ENCODE data around the gene NOMO2. TPM values are rescaled to one million over a fixed set of nuclear protein-coding genes. Genes with fewer than 3 reads are reported as not detected.
"Not testable (repeated sequence)": the region's sequence is repeated elsewhere in the genome, so short reads cannot be mapped to it uniquely, and the experiment has no call there.

Gene NOMO2
- polyA plus RNA-seq, 1 donor from 2014 or later: 62.8 TPM

- not testable (repeated sequence) for H3K9me3 Mint-ChIP-seq, H3K4me3 Mint-ChIP-seq, H3K4me1 Mint-ChIP-seq, H3K27me3 Mint-ChIP-seq, H3K27ac Mint-ChIP-seq, H3K36me3 Mint-ChIP-seq
These were observed 15.0 kb downstream of the NOMO2 start for GRCh38 chr16:18546853-18547252.

DNA sequence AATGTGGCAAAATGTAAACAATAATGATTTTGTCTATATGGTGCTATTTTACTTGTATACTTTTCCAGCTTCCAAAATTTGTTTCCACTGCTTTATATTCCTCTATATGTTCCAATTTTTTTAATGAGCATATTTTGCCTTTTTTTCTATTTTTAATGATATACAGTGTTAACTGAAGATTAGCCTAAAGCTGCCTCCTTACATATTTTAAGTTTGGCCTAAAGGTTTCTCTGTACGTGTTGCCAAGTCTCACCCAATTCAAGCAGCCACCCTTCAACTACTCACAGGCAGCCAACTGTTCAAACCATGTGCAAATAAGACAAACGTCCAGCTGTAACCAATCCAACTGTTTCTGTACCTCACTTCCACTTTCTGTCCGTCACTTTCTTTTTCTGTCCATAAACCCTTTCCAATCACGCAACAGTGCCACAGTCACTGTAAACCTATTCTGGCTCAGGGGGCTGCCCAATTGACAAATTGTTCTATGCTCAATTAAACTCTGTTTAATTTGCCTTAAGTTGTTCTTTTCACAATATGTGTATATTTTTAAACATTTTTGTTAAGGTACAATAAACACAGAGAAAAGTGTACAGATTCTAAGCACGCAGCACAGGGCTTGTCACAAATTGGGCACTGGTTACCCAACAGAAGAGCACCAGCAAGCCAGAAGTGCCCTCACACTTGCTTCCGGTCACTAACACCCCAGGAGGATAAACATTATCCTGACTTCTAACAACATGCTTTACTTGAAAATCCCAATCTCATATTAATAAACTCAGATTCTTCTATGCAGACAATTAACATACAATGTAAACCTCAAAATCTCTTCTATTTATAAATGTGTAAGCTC is 17.4 kb downstream of the NOMO2 start:
- H3K9me3 Mint-ChIP-seq, H3K27me3 Mint-ChIP-seq, H3K27ac Mint-ChIP-seq, H3K4me1 Mint-ChIP-seq, H3K36me3 Mint-ChIP-seq, H3K4me3 Mint-ChIP-seq: not testable (repeated sequence)

- not testable (repeated sequence) for H3K27ac Mint-ChIP-seq, H3K9me3 Mint-ChIP-seq, H3K4me3 Mint-ChIP-seq, H3K36me3 Mint-ChIP-seq, H3K4me1 Mint-ChIP-seq, H3K27me3 Mint-ChIP-seq
These were observed 20.0 kb downstream of the NOMO2 start for GRCh38 chr16:18541912-18542311.

GRCh38 chr16:18537004-18537403 is 24.9 kb downstream of the NOMO2 start:
- H3K4me3 Mint-ChIP-seq, H3K27ac Mint-ChIP-seq, H3K4me1 Mint-ChIP-seq, H3K36me3 Mint-ChIP-seq, H3K9me3 Mint-ChIP-seq, H3K27me3 Mint-ChIP-seq: not testable (repeated sequence)

GRCh38 chr16:18535519-18536168 is 26.3 kb downstream of the NOMO2 start:
- H3K4me3 Mint-ChIP-seq, H3K36me3 Mint-ChIP-seq, H3K27ac Mint-ChIP-seq, H3K27me3 Mint-ChIP-seq, H3K4me1 Mint-ChIP-seq, H3K9me3 Mint-ChIP-seq: not testable (repeated sequence)

DNA sequence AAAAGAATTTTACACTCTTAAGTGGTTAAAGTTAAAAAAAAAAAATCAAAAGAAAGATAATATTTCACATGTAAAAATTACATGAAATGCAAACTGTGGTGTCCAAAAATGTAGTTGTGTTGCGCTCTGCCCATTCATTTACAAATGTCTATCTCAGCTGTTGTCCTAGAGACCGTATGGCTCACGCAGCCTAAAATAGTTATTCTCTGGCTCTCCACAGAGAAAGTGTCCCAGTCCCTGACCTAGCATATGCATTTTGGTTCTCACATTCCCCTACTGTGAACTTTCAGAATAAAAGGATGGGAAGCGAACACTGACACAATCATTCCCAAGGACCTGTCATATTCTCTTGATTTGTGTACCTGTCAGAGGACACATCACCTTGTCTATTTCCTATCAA is 27.6 kb downstream of the NOMO2 start:
- H3K27ac Mint-ChIP-seq, H3K27me3 Mint-ChIP-seq, H3K4me1 Mint-ChIP-seq, H3K36me3 Mint-ChIP-seq, H3K9me3 Mint-ChIP-seq, H3K4me3 Mint-ChIP-seq: not testable (repeated sequence)

GRCh38 chr16:18531323-18531722 is 30.6 kb downstream of the NOMO2 start:
- H3K4me1 Mint-ChIP-seq, H3K27me3 Mint-ChIP-seq, H3K9me3 Mint-ChIP-seq, H3K36me3 Mint-ChIP-seq, H3K27ac Mint-ChIP-seq, H3K4me3 Mint-ChIP-seq: not testable (repeated sequence)

GRCh38 chr16:18530329-18530728 is 31.6 kb downstream of the NOMO2 start:
- not testable (repeated sequence) for H3K4me3 Mint-ChIP-seq, H3K36me3 Mint-ChIP-seq, H3K27me3 Mint-ChIP-seq, H3K9me3 Mint-ChIP-seq, H3K27ac Mint-ChIP-seq, H3K4me1 Mint-ChIP-seq

- not testable (repeated sequence) for H3K27ac Mint-ChIP-seq
These were observed 35.4 kb downstream of the NOMO2 start for GRCh38 chr16:18526547-18526946.

DNA sequence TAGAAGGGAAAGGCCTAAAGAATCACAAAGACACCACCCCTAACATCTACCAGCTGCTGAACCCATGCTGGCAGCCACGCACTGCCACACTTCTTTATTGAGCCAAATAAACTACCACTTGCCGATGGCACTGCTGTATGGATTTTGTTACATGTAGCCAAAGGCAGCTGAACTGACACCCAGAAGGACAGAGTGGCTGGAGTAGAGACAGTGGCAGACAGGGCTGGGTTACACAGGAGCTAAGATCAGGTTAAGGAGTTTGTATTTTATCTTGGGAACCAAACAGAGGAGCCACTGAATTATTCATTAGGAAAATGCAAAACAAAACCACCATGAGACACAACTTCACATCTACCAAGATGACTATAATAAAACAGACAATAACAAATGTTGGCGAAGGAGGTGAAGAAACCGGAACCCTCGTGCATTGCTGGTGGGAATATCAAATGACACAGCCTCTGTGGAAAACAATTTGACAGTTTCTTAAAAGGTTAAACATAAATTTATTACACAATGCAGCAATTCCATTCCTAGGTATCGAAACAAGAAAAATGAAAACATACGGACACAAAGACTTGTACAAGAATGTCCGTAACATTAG is 35.9 kb downstream of the NOMO2 start:
- H3K27ac Mint-ChIP-seq, H3K27me3 Mint-ChIP-seq, H3K36me3 Mint-ChIP-seq, H3K4me1 Mint-ChIP-seq, H3K9me3 Mint-ChIP-seq, H3K4me3 Mint-ChIP-seq: not testable (repeated sequence)

More at GRCh38 chr16:18526547-18526946, 35.4 kb downstream of the NOMO2 start:
- not testable (repeated sequence) for H3K27me3 Mint-ChIP-seq, H3K9me3 Mint-ChIP-seq, H3K4me1 Mint-ChIP-seq, H3K36me3 Mint-ChIP-seq, H3K4me3 Mint-ChIP-seq

GRCh38 chr16:18522637-18523036 is 39.3 kb downstream of the NOMO2 start:
- H3K36me3 Mint-ChIP-seq, H3K27me3 Mint-ChIP-seq, H3K9me3 Mint-ChIP-seq, H3K27ac Mint-ChIP-seq, H3K4me1 Mint-ChIP-seq, H3K4me3 Mint-ChIP-seq: not testable (repeated sequence)

DNA sequence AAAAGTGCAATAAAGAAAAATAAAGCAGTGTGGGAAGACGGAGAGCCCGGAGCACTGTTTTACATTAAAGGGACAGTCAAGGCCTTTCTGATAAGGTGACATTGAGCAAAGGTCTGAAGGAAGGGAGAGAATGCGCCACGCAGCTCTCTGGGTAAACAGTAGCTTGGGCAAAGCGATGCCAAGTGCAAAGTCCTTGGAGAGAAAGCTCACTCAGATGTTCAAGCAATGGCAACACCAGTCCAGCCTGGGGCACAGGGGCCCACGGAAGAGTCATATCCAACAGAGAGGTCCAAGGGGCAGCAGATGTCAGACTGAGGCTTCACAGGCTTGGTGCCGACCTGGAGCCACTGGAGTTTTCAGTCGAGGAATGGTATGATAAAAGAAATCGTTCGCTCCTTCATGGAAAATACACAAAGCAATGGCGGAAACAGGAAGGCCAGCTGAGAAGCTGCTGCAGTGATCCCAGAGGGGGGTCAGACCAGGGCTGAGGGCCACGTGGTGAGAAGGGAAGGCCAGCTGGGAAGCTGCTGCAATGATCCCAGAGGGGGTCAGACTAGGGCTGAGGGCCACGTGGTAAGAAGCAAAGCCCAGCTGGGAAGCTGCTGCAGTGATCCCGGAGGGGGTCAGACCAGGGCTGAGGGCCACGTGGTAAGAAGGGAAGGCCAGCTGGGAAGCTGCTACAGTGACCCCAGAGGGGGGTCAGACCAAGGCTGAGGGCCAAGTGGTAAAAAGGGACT is 40.3 kb downstream of the NOMO2 start:
- H3K36me3 Mint-ChIP-seq, H3K27me3 Mint-ChIP-seq, H3K27ac Mint-ChIP-seq, H3K9me3 Mint-ChIP-seq, H3K4me3 Mint-ChIP-seq, H3K4me1 Mint-ChIP-seq: not testable (repeated sequence)

GRCh38 chr16:18518536-18519283 is 43.2 kb downstream of the NOMO2 start:
- H3K36me3 Mint-ChIP-seq, H3K27ac Mint-ChIP-seq, H3K4me1 Mint-ChIP-seq, H3K9me3 Mint-ChIP-seq, H3K4me3 Mint-ChIP-seq, H3K27me3 Mint-ChIP-seq: not testable (repeated sequence)

- not testable (repeated sequence) for H3K9me3 Mint-ChIP-seq, H3K27ac Mint-ChIP-seq, H3K4me3 Mint-ChIP-seq, H3K4me1 Mint-ChIP-seq, H3K36me3 Mint-ChIP-seq, H3K27me3 Mint-ChIP-seq
These were observed 63.5 kb downstream of the NOMO2 start for GRCh38 chr16:18498430-18498829.

- not testable (repeated sequence) for H3K4me1 Mint-ChIP-seq, H3K27me3 Mint-ChIP-seq, H3K9me3 Mint-ChIP-seq, H3K27ac Mint-ChIP-seq, H3K4me3 Mint-ChIP-seq, H3K36me3 Mint-ChIP-seq
These were observed 64.9 kb downstream of the NOMO2 start for GRCh38 chr16:18497032-18497431.
